Hematopoietic multipotent progenitor cell treated with erythropoietin and hydrocortisone succinate and interleukin-3 and kit ligand, for 15 days (in vitro differentiated cells): ENCODE data around the gene CACNA1C.
"Not testable (repeated sequence)": the region's sequence is repeated elsewhere in the genome, so short reads cannot be mapped to it uniquely, and the experiment has no call there.

Experiments used
- DNase-seq: peaks from one replicate; pipeline ENCODE4 v3.0.0-alpha.2; 2015; ENCODE audit warnings: low spot score

The CACNA1C gene

DNA sequence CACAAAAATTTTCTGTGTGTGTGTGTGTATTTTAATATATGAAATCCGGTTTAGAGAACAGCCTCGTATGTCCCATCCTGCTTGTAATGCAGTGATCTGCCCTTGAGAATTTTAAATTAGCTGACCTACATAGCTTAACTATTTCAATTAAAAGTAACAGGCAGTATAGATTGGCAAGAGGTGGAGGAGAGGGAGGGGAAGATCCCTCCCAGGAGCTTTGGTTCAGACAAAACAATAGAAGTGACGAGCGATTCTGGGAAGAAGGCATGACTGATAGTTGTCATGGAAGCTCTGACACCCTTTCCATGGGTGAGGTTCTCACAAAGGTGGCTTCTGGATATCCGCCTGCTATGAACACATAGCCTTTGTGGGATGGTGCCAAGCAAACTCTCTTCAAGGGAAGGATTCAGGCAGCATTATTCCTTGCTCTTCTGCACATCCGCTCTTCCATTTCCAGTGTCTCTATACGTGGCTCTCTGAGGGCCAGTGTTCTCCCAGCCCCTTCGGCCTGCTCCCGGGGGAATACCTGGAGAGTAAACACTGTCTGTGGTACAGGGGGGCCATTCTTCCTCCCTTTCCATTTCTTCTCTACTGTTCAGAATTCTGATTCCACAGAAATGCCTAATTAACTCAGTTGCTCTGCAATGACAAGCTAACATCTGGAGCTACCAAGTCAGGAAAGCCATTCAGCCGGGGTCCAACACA lies 182.0 kb downstream of the CACNA1C start:
- DNase-seq: no peak

GRCh38 chr12:2236506-2237294 lies 183.9 kb downstream of the CACNA1C start:
- DNase-seq: no peak

DNA sequence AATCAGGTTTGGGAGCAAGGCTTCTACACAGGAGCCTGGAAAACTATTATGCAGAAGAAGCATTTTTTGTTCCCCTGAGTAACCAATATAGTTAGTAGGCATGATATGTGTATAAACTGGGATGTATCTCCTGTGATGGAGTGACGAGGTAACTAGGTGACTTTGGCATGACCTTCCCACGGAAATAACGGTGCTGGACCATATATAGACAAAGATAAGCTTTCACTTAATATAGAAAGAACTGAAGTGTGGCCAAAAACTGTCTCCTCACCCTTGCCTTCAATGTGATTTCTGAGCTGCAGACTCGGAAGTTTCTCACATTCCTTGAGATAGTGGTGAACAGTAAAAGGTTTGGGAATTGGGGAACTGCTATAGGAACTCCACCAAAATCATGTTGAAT lies 185.3 kb downstream of the CACNA1C start:
- DNase-seq: no peak

- no peak for DNase-seq
Measured at GRCh38 chr12:2239381-2239871, 186.6 kb downstream of the CACNA1C start.

DNA sequence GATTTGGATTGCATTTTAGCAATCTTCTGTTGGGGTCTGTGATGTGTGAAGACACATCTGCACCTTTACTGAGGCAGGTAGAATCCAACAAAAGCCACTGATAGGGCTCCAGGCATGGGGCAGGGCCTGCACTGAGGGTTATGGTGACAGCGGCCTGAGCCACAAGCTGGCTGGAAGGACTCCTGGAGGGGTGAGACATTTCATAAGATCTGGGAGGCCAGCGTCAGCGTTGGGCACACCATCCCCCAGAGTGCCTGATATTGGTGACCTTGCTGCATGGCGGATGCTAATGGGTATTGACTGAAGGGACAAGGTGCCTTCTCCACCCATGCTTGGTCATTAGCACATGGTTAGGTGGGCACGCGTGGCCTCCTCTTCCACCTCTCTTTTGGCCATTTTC lies 187.6 kb downstream of the CACNA1C start:
- DNase-seq: no peak

- no peak for DNase-seq
Measured at GRCh38 chr12:2240984-2241383, 188.2 kb downstream of the CACNA1C start.

DNA sequence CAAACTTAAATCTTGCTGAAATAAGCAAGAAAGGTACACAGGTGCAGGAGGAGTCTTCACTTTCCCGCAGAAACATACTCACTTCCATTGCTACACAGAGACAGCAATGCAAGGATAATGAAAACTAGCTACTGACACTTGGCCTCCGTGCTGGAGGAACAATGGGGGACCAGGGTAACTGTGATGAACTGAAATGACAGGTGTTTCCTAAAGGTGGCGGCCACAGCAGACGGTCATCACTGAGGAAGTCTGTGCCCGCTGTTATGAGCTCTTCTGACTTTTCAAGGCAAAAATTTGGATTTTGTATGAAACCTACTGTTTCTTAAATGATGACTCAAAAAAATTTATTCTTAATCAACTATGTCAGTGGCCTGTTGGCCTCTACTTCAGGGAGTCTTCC lies 189.4 kb downstream of the CACNA1C start:
- DNase-seq: no peak

DNA sequence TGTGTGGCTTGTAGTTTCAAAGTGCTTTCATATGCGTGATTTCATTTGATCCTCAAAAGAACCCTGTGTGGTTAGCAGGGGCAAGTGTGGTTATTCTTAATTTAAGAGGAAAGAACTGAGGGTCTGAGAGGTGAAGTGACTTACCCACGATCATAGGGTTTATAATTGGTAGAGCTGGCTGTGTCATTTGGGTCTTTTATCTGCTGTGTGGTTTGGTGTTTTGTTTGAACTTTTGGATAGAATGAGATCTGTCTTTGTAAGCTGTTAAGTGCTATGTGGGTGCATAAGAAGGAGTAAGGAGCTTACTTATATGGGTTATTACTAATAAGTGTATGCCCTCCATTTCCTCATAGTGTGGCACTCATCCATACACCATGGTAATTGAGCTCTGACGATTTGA lies 190.0 kb downstream of the CACNA1C start:
- no peak for DNase-seq

GRCh38 chr12:2243275-2243674 lies 190.5 kb downstream of the CACNA1C start:
- no peak for DNase-seq

GRCh38 chr12:2244013-2244861 lies 191.4 kb downstream of the CACNA1C start:
- DNase-seq: no peak

- DNase-seq: no peak
Measured at GRCh38 chr12:2246358-2246757, 193.6 kb downstream of the CACNA1C start.

GRCh38 chr12:2247120-2247519 lies 194.3 kb downstream of the CACNA1C start:
- no peak for DNase-seq

DNA sequence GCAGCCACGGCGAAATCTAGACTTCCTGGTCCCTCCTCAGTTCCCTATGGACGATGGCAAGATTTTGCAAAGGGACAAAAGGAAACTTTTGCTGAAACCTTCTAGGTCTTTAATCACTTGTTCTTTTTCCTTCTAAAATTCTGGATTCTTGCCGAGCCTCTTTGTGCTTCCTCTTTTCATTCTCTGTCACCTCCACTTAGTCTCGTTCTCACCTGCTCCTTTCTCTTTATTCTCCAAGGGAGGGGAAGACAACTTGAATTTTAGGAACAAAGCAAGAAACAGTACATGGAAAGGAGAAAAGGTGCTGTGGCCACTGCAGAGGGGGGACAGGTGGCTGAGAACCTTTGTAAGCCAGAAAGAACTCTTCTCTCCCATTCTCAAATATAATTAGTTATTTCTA lies 194.8 kb downstream of the CACNA1C start:
- no peak for DNase-seq

- no peak for DNase-seq
Measured at GRCh38 chr12:2248087-2248900, 195.5 kb downstream of the CACNA1C start.

- no peak for DNase-seq
Measured at GRCh38 chr12:2248901-2249381, 196.2 kb downstream of the CACNA1C start.

- no peak for DNase-seq
Measured at GRCh38 chr12:2250797-2251196, 198.0 kb downstream of the CACNA1C start.

DNA sequence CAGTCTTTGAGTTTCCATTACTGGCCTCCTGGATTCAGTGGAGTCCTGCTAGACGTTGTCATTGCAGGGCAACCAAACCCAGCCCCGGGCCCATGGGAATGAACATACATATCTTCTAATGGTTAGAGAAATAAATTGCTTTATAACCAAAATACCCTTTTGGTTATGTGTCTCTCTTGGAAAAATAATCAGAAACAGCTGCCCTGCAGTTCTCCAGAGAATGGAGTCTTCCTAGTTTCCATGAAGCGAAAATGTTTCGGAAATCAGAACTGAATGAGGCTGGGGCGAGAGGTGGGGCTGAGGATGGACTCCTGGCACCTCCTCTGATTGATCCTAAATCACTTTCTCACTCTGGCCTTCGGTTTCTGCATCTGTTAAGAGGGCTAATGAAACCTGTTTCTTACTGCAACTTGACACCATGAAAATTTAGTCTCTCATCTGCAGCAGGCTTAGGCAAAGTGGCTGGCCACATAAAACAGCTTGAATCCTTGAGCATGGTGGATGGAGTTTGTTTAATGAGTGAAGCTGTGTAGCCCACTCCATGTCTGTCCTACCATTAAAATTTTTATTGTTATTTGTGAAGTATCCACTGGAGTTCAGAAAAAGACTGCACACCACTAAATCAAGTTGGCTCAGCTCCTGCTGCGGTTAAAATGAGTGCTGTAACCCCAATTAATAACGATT lies 198.9 kb downstream of the CACNA1C start:
- DNase-seq: no peak

DNA sequence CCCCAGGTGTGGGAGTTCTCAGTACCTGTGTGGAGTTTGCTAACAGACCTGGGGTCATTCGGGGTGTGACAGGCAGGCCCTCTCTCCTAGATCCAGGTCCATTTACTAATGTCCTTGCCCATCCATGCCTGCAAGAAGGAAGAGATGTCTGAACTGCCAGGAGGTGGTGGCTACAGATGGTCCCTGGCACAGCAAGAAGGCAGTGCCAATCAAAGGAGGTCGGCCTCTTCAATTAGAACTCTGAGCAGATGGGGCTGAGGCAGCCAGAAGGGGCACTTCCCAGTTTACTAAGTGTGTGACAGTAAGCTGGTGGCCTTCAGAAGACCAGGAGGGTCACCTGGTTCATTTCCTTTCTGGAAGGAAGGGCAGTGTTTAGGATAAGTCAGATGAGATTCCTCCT lies 202.5 kb downstream of the CACNA1C start:
- DNase-seq: no peak

- DNase-seq: not testable (repeated sequence)
Measured at GRCh38 chr12:2255731-2256130, 202.9 kb downstream of the CACNA1C start.

DNA sequence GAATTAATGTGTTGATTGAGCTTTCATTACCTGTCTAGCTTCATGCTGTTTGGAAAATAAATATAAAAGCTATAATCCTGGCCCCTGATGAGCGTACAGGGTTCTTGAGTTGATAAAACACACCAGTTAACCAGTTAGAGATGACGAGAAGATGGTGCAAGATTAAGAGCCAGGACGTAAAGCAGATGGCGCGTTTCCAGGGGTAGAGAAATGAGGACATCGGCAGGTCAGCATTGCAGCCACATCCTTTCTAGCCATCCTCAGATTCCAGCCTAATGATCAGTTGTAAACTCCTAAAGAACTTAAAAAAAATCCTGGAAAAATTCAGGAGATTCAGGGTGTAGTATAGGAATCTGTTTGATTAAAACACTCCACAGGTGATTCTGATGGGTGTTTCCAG lies 203.7 kb downstream of the CACNA1C start:
- no peak for DNase-seq

DNA sequence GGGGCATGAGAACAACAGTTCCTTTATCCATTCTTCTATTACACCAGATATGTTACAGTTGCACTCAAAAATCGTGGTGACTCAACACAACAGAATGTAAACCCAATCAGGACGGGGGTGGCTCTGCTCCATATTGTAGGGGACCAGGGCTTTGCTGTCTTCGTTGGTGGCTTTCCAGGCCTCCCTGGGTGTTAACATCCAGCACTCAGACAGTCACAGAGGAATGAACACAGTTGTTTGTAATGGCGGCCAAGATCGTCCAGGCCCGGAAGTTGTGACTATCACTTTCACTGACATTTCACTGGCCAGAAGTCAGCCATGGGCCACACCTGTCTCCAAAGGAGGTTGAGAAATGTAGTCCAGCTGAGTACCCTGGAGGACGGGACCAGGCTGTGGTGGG lies 204.1 kb downstream of the CACNA1C start:
- DNase-seq: no peak
